Thyroid gland (tissue), 4 donors: ENCODE results near the gene CCHCR1. TPM values are rescaled to one million over a fixed set of nuclear protein-coding genes. Genes with fewer than 3 reads are reported as not detected.

Experiments
- DNase-seq, 2 donors: peaks; one replicate each; pipeline ENCODE4 v3.0.0-alpha.2; 2019
- H3K27ac ChIP-seq, 3 donors: fragments of 200-600 bp; sonication (generic); 1 replicate in 2 of 3; 2 replicates in 1 of 3; pipeline ENCODE4 v1.5.1; 2016 to 2019; ENCODE audit warnings: mild to moderate bottlenecking in 1 of 3, moderate library complexity in 1 of 3
- H3K27me3 ChIP-seq: fragments of 200-600 bp; sonication (generic); one replicate; pipeline ENCODE4 v1.5.1; 2019
- H3K36me3 ChIP-seq, 2 donors: fragments of 200-600 bp; sonication (generic); one replicate each; pipeline ENCODE4 v1.5.1; 2016 to 2019
- H3K4me1 ChIP-seq, 2 donors: fragments of 200-600 bp; sonication (generic); one replicate each; pipeline ENCODE4 v1.5.1; 2017 to 2019
- H3K4me3 ChIP-seq, 3 donors: fragments of 200-600 bp; sonication (generic); replicated peaks in 1 of 3; 1 replicate in 2 of 3; 2 replicates in 1 of 3; pipeline ENCODE4 v1.5.1; 2016; ENCODE audit warnings: mild to moderate bottlenecking in 1 of 3
- H3K9me3 ChIP-seq: fragments of 200-600 bp; sonication (generic); one replicate; pipeline ENCODE4 v1.5.1; 2017
- POLR2A ChIP-seq, 2 donors: fragments of 450-650 bp; IDR thresholded peaks; one replicate each; pipeline ENCODE4 v1.6.1; 2017; ENCODE audit warnings: antibody characterized with exemption in 2 of 2, mild to moderate bottlenecking in 2 of 2, moderate library complexity in 1 of 2
- WGBS, 2 donors: methylation state at CpG; one replicate each; pipeline ENCODE4 v1.1.5; 2017; 5-methylcytosine and 5-hydroxymethylcytosine counted together
- intact Hi-C: fragments of 100-400 bp; cut with DNase I; formaldehyde crosslinking; loops from one replicate; pipeline ENCODE4 v1.15.1; 2023
- total RNA-seq, 4 donors: library from RNA; depleted of rRNA; stranded (reverse); fragments of >200 nt; gene quantifications; one replicate each; pipeline ENCODE4 v1.2.3, GENCODE V29; 2016
- TF ChIP-seq, protein P1 (sequence below), 6 experiments: fragments of 200-600 bp in 3 of 6; fragments of 450-650 bp in 3 of 6; sonication (generic) in 3 of 6; IDR thresholded peaks; one replicate each; pipeline ENCODE4 v1.5.1; 2016 to 2019; ENCODE audit warnings: antibody characterized with exemption in 6 of 6, mild to moderate bottlenecking in 2 of 6, inconsistent platforms in 1 of 6, moderate library complexity in 1 of 6

The CCHCR1 gene
- total RNA-seq, 4 donors from 2014 or later = 15.8 to 20.0 (median 17.0) TPM

DNA sequence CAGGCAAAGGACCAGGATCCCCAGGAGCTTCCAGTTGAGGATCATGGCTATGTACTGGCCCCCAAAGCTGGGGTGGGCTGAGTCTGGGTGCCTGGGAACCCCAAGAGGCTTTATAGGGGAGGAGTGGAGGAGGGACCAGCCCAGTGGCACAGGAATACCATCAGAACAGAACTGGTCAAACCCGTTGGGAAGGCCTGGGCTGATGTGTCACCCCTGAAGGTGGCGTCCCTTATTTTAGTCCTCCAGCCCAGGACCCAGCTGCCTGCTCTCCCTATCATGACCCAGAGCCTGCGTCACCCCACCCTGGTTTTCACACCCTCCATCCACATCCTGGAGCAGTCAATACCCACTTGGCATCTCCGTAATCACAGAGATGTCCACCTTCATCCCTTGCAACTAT is 18.6 kb downstream of the CCHCR1 start, which contains the start of gene PSORS1C2:
PSORS1C2 (minus strand) TSS at position 85 of the 400 bp plus-strand sequence; CDS start at position 45, 40 bp downstream.
- 92 to 97% methylated on average over 3 to 4 of the region's 4 CpGs for WGBS, 2 donors
- Histone ChIP-seq H3K4me3 (no peak within 1 kb of the TSS), H3K4me1 (peaks cover 0 to 5% of the 10 kb centered on the region in 2 donors), H3K36me3 (no peaks in the 10 kb centered on the region), H3K9me3 (no peaks in the 10 kb centered on the region), H3K27ac (no peak within 1 kb of the TSS), H3K27me3 (no peaks in the 10 kb centered on the region)
- intact Hi-C loops = loop anchor here (2.0 to 5.0 kb wide), 2 partner anchors 53 to 228 kb away; no protein-coding TSS in a partner anchor
- no peak for DNase-seq
- TF ChIP-seq POLR2A (IDR thresholded peaks at IDR 0.05) = no peak
- TF ChIP-seq, protein P1, sequence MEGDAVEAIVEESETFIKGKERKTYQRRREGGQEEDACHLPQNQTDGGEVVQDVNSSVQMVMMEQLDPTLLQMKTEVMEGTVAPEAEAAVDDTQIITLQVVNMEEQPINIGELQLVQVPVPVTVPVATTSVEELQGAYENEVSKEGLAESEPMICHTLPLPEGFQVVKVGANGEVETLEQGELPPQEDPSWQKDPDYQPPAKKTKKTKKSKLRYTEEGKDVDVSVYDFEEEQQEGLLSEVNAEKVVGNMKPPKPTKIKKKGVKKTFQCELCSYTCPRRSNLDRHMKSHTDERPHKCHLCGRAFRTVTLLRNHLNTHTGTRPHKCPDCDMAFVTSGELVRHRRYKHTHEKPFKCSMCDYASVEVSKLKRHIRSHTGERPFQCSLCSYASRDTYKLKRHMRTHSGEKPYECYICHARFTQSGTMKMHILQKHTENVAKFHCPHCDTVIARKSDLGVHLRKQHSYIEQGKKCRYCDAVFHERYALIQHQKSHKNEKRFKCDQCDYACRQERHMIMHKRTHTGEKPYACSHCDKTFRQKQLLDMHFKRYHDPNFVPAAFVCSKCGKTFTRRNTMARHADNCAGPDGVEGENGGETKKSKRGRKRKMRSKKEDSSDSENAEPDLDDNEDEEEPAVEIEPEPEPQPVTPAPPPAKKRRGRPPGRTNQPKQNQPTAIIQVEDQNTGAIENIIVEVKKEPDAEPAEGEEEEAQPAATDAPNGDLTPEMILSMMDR (IDR thresholded peaks at IDR 0.05) = no peak

DNA sequence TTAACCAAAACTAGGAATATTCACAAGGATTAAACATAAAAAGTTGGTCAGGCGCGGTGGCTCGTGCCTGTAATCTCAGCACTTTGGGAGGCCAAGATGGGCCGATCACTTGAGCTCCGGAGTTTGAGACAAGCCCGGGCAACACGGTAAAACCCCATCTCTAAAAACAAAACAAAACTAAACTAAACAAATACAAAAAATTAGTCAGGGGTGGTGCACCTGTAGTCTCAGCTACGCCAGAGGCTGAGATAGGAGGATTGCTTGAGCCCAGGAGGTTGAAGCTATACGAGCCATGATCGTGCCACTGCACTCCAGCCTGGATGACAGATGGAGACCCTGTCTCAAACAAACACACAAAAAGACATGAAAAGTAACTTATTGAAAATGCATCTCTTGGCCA is 21.9 kb downstream of the CCHCR1 start:
- Histone ChIP-seq H3K27ac (no peak overlapping the region), H3K36me3 (no peaks in the 10 kb centered on the region), H3K9me3 (no peaks in the 10 kb centered on the region), H3K4me3 (no peak overlapping the region), H3K4me1 (peaks cover 0 to 5% of the 10 kb centered on the region in 2 donors), H3K27me3 (no peaks in the 10 kb centered on the region)
- DNase-seq = no peak
- WGBS, 2 donors = 83 to 87% methylated on average over 10 of the region's 10 CpGs
- intact Hi-C loops = loop anchor here (5.0 kb wide), 1 partner anchor 57 kb away; no protein-coding TSS in a partner anchor
- no peak for TF ChIP-seq POLR2A (IDR thresholded peaks at IDR 0.05)
- TF ChIP-seq, protein P1 (IDR thresholded peaks at IDR 0.05) = no peak

DNA sequence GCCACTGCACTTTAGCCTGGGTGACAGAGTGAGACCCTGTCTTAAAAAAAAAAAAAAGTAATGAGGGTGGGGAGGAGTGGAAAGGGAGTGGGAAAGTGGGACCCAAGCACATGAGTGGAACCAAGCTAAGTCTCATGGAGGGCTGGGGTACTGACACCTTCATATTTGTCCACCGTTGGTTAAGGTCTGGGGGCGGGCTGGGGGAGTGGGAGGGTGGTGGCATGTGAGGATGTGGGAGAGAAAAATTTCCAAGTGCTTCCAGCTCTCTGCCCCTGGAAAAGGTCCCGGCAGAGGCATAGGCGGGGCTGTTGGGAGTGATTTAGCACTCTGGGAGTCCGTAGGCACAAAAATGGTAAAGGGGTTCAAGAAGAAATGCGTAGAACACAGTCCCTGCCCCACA is 24.8 kb downstream of the CCHCR1 start:
- intact Hi-C loops = no loop called here
- no peak for DNase-seq
- H3K36me3 ChIP-seq = no peaks in the 10 kb centered on the region
- H3K4me1 ChIP-seq = peaks cover 0 to 3% of the 10 kb centered on the region in 2 donors
- no peaks in the 10 kb centered on the region for H3K27me3 ChIP-seq
- WGBS, 2 donors = 79% methylated on average over 6 of the region's 6 CpGs
- H3K27ac ChIP-seq = no peak overlapping the region
- no peaks in the 10 kb centered on the region for H3K9me3 ChIP-seq
- no peak overlapping the region for H3K4me3 ChIP-seq
- no peak for TF ChIP-seq POLR2A (IDR thresholded peaks at IDR 0.05)

DNA sequence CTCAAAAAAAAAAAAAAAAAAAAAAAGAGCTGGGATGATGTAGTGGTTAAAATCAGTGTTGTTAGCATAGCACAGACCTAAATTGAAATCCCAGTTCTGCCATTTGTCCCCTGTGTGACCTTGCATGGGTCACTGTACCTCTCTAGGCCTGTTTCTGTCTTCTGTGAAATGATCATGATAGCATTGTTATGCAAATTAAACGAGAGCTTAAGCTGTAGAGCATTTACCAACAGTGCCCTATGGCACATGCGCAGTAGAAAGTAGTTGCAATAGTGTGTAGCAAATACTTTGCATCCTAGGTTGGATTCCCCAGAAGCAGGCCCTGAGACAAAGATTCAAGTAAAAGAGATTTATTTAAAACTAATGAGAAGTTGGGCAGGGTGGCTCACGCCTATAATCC is 26.0 kb downstream of the CCHCR1 start:
- 89% methylated on average over 3 of the region's 3 CpGs for WGBS, 2 donors

DNA sequence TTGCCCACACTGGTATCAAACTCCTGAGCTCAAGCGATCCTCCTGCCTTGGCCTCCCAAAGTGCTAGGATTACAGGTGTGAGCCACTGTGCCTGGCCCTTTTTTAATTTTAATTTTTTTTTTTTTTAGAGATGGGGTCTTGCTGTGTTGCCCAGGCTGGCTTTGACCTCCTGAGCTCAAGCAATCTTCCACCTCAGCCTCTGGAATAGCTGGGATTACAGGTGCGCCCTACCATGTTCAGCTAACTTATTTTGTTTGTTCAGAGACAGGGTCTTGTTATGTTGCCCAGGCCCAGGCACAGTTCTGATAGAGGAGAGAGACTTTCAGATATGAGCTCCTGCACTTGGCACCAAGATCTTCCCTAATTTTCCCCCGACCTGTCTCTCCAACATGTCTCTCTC is 26.9 kb downstream of the CCHCR1 start:
- H3K27me3 ChIP-seq = no peaks in the 10 kb centered on the region
- H3K4me1 ChIP-seq = peaks cover 0 to 8% of the 10 kb centered on the region in 2 donors
- intact Hi-C loops = no loop called here
- H3K27ac ChIP-seq = no peak overlapping the region
- DNase-seq = no peak
- no peak overlapping the region for H3K4me3 ChIP-seq
- 94 to 99% methylated on average over 3 of the region's 3 CpGs for WGBS, 2 donors
- no peak for TF ChIP-seq POLR2A (IDR thresholded peaks at IDR 0.05)
- TF ChIP-seq, protein P1 (IDR thresholded peaks at IDR 0.05) = no peak
- H3K36me3 ChIP-seq = no peaks in the 10 kb centered on the region
- no peaks in the 10 kb centered on the region for H3K9me3 ChIP-seq

More for the DNA sequence above, 26.0 kb downstream of the CCHCR1 start:
- TF ChIP-seq, protein P1 (IDR thresholded peaks at IDR 0.05) = no peak
- no peak for TF ChIP-seq POLR2A (IDR thresholded peaks at IDR 0.05)
- DNase-seq = no peak
- Histone ChIP-seq H3K27me3 (no peaks in the 10 kb centered on the region), H3K4me1 (peaks cover 0 to under 1% of the 10 kb centered on the region in 2 donors), H3K4me3 (no peak overlapping the region), H3K27ac (no peak overlapping the region), H3K9me3 (no peaks in the 10 kb centered on the region), H3K36me3 (no peaks in the 10 kb centered on the region)
- intact Hi-C loops = no loop called here
